Measurements from ENCODE around the gene VPS13D.
"Not testable (repeated sequence)": the region's sequence is repeated elsewhere in the genome, so short reads cannot be mapped to it uniquely, and the experiment has no call there.

Gene VPS13D

DNA sequence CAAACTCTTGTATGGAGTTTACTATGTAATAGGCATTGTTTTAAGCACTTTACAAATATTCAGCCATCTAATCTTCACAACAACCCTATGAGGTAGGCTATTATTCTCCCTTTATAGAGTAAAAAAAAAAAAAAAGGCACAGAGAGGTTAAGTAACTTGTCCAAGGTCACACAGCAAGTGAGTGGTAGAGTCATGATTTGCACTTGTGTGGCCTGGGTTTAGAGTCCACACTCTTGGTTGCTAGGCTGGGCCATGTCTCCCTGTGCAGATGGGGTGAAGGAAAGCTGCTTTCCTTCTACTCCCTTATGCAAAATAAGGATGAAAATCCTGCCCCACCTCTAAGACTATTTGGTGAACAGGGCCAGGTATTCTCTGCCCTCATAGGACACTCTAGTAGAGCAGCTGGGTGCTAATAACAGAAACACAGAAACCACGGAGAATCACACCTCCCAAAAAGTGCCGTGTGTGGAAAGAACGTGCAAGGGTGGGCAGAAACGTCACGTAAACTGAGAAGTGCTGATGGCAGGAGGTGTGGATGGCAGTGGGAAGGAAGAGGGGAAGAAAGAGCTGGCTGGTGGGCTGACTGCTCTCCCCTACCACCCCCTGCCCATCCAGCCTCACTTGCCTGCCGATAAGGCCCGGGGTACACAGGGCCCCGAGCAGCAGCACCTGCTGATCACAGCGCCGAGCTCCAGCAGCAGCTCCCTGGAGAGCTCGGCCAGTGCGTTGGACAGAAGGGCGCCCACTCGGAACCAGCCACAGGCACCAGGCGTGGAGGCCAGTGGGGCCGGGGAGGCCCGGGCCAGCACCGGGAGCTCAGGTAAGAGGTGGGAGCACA lies 28.3 kb upstream of the VPS13D start:
- DNase-seq (ENCODE audit: low read depth): no peak

DNA sequence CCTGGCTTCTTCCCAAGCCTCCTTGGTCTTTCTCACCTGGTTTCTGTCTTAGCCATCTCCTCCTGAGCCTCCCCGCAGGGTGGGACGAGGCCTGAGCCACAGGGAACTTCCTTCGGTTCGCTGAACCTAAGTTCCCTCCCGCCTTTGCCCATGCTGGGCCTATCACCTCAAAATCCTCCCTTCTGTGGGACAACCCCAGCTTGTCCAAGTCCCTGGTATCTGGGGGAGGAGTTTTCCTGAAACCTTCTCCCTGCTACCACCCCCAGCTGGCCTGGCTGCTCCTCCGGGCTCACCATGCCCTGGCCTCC lies 27.7 kb upstream of the VPS13D start:
- DNase-seq (ENCODE audit: low read depth): no peak

DNA sequence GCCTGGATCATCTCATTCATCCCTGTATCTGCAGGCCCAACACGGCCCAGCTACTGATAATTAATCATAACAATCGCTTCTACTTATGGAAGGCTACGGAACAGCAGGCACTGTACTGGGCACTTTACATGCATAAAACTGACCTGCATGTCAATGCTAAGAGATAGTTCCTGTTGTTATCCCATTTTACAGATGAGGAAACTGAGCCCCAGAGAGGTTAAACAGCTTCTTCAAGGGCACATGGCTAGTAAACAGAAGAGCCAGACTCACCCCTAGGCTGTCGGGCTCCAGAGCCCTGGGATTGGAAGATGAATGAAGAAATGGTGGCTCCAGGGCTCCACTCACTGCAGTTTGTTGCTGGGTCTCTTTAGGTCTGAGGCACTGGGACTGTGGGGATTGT lies 27.3 kb upstream of the VPS13D start:
- DNase-seq (ENCODE audit: low read depth): no peak

DNA sequence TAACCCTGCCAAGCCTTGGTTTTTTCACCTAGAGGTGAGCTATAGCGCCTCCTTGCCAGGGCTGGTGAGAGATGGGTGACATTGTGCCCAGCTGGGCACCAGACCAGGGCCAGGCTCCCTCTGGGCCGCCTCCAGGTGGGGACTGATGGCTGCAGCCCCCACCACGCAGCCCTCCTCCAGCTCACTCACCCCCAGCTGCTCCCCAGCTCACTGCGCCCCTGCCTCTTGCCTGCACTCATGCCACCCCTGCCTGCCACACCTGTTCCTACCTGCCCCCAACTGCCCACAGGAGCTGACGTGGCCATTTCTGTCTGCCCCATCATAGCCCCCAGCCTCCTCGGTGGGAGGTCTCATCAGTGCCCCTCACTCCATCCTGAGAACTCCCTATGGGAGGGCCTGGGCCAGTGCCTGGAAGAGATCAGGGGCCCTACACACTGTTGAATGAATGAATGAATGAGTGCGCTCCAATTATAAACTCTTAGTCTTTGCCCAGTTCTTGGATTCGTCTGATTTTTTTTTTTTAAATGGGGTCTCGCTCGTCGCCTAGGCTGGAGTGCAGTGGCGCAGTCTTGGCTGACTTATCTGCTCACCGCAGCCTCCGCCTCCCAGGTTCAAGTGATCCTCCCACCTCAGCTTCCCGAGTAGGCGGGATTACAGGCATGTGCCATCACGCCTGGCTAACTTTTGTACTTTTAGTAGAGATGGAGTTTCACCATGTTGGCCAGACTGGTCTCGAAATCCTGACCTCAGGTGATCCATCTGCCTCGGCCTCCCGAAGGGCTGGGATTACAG lies 26.4 kb upstream of the VPS13D start:
- no peak for DNase-seq (ENCODE audit: low read depth)

DNA sequence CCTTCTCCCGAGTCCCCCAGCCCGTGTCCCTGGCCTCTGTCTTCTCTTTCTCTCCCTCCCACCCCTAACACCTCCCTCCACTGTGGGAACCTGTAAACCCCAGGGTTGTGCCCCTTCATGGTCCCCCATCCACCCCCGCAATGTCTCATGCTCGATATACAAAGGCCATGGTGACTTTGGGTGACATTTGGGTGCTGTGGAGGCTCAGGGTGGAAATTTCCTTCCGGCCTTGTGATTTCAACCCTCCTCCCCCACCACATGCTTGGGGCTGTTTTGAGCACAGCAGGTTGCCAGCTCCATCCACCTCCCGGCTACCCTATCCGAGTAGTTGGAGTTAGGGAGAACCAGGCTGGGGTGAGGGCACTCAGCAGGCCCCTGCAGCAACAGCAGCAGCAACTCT lies 25.7 kb upstream of the VPS13D start:
- DNase-seq (ENCODE audit: low read depth): no peak

DNA sequence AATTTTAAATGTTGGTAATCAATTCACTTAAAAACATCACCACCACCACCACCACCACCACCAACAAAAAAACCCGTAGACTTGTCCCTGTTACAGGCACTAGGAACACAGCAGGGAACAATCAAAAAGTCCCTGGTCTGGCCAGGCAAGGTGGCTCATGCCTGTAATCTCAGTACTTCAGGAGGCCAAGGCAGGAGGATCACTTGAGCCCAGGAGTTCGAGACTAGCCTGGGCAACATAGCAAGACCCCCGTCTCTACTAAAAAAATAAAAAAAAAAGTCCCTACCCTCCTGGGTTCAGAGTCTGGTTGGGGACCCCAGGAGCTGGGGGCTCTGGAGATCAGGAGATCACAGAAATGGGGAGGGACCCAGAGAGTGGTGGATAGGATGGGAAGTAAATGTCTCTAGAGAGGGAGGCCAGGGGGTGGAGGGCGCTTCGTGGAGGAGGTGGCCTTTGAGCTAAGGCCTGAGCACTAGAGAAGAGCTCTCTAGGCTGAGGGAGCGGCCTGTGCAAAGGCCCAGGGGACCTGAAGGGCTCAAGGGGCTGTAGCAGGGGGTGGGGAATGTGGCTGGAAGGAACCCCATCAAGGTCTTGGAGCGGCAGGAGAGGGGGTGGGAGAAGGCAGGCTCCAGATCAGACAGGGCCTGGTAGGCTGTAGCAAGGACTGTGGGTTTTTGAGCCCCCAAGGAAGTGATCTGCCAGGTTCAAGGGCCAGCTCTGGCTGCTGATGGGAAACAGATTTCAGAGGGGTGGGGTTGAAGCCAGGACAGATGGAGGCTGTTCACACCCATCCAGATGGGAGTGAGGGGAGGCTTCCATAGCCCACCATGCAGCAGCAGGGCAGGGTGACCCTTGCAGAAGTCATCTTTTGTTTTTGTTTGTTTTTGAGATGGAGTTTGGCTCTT lies 24.8 kb upstream of the VPS13D start:
- DNase-seq (ENCODE audit: low read depth): no peak

DNA sequence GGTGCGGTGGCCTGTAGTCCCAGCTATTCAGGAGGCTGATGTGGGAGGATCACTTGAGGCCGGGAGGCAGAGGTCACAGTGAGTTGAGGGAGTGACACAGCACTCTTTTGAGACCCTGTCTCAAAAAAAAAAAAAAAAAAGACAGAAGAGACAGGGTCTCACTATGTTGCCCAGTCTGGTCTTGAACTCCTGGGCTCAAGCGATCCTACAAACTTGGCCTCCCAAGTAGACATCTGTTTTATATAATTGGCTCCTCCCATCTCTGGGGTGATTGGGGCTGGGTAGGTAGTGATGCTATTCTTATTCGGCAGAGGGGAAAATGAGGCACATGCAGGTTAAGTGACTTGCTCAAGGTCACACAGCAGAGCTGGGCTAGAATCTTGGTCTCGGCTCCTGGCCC lies 23.6 kb upstream of the VPS13D start:
- no peak for DNase-seq (ENCODE audit: low read depth)

DNA sequence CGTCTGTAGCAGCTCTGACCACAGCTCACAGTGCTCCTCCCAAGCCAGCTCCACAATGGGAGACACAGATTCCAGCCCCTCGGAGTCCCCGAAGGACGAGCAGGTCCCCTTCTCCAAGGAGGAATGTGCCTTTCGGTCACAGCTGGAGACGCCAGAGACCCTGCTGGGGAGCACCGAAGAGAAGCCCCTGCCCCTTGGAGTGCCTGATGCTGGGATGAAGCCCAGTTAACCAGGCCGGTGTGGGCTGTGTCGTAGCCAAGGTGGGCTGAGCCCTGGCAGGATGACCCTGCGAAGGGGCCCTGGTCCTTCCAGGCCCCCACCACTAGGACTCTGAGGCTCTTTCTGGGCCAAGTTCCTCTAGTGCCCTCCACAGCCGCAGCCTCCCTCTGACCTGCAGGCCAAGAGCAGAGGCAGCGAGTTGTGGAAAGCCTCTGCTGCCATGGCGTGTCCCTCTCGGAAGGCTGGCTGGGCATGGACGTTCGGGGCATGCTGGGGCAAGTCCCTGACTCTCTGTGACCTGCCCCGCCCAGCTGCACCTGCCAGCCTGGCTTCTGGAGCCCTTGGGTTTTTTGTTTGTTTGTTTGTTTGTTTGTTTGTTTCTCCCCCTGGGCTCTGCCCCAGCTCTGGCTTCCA lies 22.9 kb upstream of the VPS13D start:
- DNase-seq (ENCODE audit: low read depth): no peak

DNA sequence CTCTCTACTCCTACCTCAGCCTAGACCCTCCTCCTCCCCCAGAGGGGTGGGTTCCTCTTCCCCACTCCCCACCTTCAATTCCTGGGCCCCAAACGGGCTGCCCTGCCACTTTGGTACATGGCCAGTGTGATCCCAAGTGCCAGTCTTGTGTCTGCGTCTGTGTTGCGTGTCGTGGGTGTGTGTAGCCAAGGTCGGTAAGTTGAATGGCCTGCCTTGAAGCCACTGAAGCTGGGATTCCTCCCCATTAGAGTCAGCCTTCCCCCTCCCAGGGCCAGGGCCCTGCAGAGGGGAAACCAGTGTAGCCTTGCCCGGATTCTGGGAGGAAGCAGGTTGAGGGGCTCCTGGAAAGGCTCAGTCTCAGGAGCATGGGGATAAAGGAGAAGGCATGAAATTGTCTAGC lies 21.6 kb upstream of the VPS13D start:
- no peak for DNase-seq (ENCODE audit: low read depth)

DNA sequence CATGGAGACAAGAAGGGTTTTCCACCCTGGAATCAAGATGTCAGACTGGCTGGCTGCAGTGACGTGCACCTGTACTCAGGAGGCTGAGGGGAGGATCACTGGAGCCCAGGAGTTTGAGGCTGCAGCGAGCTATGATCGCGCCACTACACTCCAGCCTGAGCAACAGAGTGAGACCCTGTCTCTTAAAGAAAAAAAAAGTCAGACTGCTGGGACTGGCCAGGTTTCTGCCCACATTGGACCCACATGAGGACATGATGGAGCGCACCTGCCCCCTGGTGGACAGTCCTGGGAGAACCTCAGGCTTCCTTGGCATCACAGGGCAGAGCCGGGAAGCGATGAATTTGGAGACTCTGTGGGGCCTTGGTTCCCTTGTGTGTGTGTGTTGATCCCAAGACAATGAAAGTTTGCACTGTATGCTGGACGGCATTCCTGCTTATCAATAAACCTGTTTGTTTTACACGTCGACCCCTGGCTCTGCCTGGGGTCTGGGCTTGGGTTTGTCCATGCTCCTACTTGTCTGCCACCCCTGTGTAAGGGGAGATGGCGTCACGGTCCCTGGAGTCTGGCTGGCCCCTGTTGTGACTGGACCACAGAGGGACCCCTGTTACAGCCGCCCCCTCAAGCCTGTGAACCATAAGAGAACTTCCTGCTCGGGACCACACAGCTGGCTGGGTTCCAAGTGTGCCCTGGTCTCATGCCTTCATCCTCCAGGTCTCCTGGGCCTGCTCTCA lies 20.9 kb upstream of the VPS13D start:
- peak; percentile 61 for DNase-seq (ENCODE audit: low read depth)

DNA sequence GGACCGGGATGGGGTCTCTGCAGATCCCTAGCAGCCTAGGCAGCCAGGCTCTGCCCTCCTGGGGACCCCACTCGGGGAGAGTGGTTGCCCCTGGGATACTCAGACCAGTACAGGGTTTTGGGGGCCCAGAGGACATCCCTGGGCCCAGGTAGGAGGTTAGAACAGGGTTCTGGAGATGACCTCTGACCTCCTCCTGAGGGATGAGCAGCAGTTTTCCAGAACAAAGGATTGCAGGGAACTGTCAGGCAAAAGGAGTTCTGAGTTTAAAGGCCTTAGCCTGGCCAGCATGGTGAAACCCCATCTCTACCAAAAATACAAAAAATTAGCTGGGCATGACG lies 20.4 kb upstream of the VPS13D start:
- DNase-seq (ENCODE audit: low read depth): no peak

DNA sequence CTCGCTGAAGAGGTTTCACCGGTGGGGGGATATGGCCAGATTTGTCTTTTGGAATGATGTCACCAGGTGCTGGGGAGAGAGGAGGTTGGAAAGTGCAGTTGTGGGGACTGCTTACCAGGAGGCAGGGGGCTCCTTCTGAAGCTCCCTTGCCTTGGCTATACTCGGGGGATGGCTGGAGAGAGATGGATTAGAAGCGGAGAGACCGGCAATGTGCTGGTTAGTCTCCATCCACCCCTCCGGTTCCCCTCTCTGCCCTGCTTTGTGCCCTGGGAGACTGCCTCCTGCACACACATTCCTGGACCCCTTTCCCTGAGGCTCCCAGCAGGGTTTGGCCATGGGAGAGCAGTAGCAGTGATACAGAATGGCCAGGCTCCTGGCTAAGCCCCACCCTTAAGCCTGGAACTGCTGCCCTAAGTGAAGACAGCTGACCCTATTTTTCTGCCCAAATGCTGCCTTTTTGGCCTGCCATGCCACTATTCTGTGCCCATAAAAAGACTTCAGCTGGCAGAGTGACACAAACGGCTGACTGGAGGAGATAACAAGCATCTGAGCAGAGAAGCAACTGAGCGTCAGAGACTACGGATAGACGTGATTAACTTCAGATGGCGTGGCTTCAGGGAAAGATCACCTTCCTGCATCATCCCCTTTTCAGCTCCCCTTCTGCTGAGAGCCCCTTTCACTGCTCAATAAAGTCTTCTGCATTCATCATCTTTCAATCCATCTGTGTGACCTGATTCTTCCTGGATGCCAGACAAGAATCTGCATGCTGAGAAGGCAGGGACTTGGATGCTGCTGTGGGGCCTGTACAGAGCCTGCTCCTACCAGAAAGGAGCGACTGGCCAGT lies 14.5 kb upstream of the VPS13D start:
- DNase-seq (ENCODE audit: low read depth): no peak

DNA sequence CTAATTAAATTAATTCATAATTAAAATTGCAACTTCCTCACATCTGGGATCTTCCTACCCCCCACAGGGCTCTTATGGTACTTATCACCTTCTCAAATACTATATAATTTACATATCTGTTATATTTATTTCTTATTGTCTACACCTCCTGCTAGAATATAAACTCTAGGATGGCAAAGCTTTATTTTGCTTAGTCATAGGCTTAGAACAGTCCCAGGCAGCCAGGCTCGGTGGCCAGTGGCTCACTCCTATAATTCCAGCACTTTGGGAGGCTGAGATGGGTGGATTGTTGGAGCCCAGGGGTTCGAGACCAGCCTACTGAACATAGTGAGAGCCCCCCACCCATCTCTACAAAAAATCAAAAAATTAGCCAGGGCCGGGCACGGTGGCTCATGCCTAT lies 10.0 kb upstream of the VPS13D start:
- no peak for DNase-seq (ENCODE audit: low read depth)

DNA sequence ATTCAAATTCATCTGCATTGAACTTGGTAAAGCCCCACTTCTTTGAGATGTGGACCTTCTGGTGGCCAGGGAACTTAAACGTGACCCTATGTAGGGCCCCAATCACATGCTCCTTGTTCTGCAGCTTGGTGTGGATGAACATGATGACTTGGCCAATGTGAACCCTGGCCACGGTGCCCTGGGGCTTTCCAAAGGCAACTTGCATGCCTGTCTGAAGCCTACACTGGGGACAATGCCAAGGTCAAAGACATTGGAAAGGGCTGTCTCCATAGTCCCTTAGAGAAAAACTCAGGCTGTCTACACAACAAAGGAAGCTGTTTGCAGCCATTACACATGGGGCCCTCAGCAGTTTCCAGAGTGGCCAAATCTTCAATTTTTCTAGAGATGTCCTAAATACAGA lies 8.9 kb upstream of the VPS13D start:
- no peak for DNase-seq (ENCODE audit: low read depth)

DNA sequence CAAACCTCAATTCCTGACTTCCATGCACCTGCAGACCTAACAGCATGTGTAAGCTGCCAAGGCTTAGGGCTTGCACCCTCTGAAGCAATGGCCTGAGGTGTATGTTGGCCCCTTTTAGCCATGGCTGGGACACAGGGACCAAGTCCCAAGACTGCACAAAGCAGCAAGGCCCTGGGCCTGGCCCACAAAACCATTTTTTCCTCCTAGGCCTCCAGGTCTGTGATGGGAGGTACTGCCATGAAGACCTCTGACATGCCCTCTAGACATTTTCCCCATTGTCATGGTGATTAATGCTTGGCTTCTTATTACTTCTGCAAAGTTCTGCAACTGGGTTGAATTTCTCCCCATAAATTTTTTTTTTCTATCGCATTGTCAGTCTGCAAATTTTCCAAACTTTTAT lies 7.1 kb upstream of the VPS13D start:
- DNase-seq (ENCODE audit: low read depth): not testable (repeated sequence)

DNA sequence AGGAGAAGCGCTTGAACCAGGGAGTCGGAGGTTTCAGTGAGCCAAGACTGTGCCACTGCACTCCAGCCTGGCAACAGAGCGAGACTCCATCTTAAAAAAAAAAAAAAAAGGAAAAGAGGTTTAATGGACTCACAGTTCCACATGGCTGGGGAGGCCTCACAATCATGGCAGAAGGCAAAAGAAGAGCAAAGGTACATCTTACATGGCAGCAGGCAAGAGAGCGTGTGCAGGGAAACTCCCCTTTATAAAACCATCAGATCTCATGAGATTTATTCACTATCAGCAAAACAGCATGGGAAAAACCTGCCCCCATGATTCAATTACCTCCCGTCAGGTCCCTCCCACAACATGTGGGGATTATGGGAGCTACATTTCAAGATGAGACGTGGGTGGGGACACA lies 5.7 kb upstream of the VPS13D start:
- DNase-seq (ENCODE audit: low read depth): not testable (repeated sequence)

DNA sequence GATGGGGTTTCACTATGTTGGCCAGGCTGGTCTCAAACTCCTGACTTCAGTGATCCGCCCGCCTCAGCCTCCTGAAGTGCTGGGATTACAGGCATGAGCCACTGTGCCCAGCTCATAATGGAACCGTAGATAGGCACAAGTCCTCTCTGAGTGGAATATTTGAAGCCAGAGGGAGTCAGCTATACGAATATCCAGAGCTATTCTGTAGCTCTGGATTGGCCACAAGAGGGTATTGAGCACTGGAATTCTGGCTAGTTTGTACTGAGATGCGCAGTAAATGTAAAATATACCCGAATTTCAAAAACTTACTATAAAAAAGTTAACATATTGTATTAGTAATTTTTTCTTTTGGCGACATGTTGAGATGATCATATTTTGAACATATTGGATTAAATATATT lies 851 bp upstream of the VPS13D start:
- DNase-seq (ENCODE audit: low read depth): no peak

DNA sequence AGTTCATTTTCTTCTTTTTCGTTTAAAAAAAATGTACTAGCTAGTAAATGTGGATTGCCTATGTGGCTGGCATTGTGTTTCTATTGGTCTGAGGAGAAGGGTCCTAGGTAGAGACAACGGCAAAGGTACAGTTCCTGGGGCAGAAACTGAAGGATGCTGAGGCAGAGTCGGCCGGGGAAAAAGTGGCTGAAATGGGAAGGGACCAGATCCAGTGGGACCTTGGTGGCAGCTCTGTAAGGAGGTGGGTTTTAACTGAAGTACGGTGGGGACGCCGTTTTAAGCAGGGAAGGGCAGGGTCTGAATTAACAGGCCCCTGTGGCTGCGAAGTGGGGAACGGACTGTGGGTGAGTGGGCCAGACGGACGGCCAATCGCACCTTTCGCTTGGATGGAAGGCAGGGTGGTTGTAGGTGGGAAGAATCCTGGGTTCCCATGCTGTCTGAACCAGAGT lies 420 bp upstream of the VPS13D start:
- DNase-seq (ENCODE audit: low read depth): no peak

DNA sequence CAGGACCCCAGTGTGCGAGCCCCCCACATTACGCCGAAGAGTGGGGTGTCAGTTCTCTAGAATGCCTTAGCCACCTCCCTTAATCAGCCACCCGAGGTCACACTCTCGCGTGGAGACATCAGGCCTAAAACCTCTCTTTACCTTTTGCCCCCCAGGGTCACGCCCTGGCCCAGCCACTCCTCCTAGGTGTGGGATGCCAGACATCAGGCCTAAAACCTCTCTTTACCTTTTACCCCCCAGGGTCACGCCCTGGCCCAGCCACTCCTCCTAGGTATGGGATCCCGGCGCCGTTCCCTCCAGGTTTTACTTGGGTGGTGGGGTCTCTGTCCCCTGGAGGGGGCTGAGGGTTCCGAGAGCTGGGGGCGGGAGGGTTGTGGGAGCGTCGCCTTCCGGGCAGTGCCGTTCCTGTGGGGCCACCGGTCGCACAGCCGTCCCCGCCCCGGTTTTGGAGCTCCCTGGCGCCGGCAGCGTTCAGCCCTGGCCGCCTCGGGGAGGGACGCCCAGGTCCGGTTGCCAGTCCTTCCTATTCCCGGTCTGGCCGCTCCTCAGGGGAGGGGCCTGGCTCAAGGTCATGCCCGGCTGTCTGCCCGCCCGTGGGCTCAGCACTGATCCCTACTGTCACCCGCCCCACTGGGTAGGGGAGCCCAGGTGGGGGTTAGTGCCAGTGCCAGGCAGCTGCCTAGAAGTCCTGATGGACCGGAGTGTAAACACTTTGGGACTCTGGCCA lies 882 bp downstream of the VPS13D start:
- peak; percentile 17 for DNase-seq (ENCODE audit: low read depth)

DNA sequence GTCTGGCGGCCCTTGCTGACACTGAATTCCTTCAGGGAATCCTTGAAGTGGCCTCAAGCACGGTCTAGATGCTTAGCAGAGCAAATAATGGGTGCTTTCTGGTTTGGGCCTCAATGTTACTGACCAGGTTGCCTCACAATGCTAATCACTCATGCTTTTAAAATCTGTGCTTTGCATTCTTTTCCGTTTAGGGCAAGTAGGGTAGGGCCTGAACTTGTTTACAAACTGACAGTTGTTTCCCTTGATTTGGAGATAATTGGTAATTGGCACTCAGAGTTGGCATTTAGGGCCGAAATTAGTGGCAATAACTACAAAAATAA lies 1.4 kb downstream of the VPS13D start:
- peak; percentile 38 for DNase-seq (ENCODE audit: low read depth)

Measured in iris pigment epithelial cell (primary cell).